GM06990 (cell line): ENCODE measurements around the gene SLAIN1.
A peak's percentile ranks its signal among the peaks of the same experiment; 100 is the strongest.

Experiments used
- DNase-seq: peaks from one replicate; pipeline ENCODE4 v3.0.0-alpha.2; 2011; ENCODE audit not compliant: insufficient read length; ENCODE audit errors: extremely low read depth
- H3K27me3 ChIP-seq: replicated peaks from 2 replicates; pipeline ENCODE4 v1.6.0; 2011; ENCODE audit warnings: low read length; ENCODE audit not compliant: control insufficient read depth, insufficient read depth
- H3K36me3 ChIP-seq: 2 replicates; pipeline ENCODE4 v1.5.1; 2011; ENCODE audit warnings: low read length; ENCODE audit not compliant: control insufficient read depth, insufficient read depth
- H3K4me3 ChIP-seq: replicated peaks from 2 replicates; pipeline ENCODE4 v1.5.1; 2011; ENCODE audit warnings: low read depth, mild to moderate bottlenecking, control low read depth, low read length
- CTCF ChIP-seq: IDR thresholded peaks from 2 replicates; pipeline ENCODE4 v1.5.1; 2011; ENCODE audit warnings: low read length, control low read depth, mild to moderate bottlenecking, inconsistent platforms; ENCODE audit not compliant: insufficient read depth, poor library complexity, severe bottlenecking

SLAIN1 gene

GRCh38 chr13:77729502-77730221, 32.2 kb downstream of the SLAIN1 start:
- no peak for TF ChIP-seq CTCF
- Histone ChIP-seq H3K36me3 (no peaks in the 10 kb centered on the region; the same call in 1 of the 2 replicates), H3K27me3 (no peaks in the 10 kb centered on the region), H3K4me3 (peak overlapping the region; percentile 10; the same call in 1 of the 2 replicates)
- DNase-seq: peak; percentile 63

- H3K27me3 ChIP-seq: no peaks in the 10 kb centered on the region
- DNase-seq: no peak
- H3K4me3 ChIP-seq: no peak overlapping the region
- no peaks in the 10 kb centered on the region; the same call in 1 of the 2 replicates for H3K36me3 ChIP-seq
- TF ChIP-seq CTCF: no peak
Observed at GRCh38 chr13:77730572-77730971, 33.1 kb downstream of the SLAIN1 start.

GRCh38 chr13:77732287-77732686, 34.8 kb downstream of the SLAIN1 start:
- no peak for DNase-seq

GRCh38 chr13:77733674-77734073, 36.2 kb downstream of the SLAIN1 start:
- no peak for DNase-seq
- no peak overlapping the region for H3K4me3 ChIP-seq
- TF ChIP-seq CTCF: no peak
- no peaks in the 10 kb centered on the region for H3K27me3 ChIP-seq
- H3K36me3 ChIP-seq: no peaks in the 10 kb centered on the region

More at GRCh38 chr13:77732287-77732686, 34.8 kb downstream of the SLAIN1 start:
- H3K27me3 ChIP-seq: no peaks in the 10 kb centered on the region
- TF ChIP-seq CTCF: no peak
- no peaks in the 10 kb centered on the region for H3K36me3 ChIP-seq
- H3K4me3 ChIP-seq: no peak overlapping the region

GRCh38 chr13:77737583-77738200, 40.2 kb downstream of the SLAIN1 start:
- no peak for DNase-seq
- Histone ChIP-seq H3K36me3 (no peaks in the 10 kb centered on the region), H3K27me3 (no peaks in the 10 kb centered on the region), H3K4me3 (no peak overlapping the region)
- TF ChIP-seq CTCF: no peak
